Left forelimb (tissue), 1 donor: ENCODE measurements around the gene ACOX2.
"Not testable (repeated sequence)": the region's sequence is repeated elsewhere in the genome, so short reads cannot be mapped to it uniquely, and the experiment has no call there.

Source experiments
- DNase-seq: peaks from one replicate; pipeline ENCODE4 v3.0.0-alpha.2; 2018; ENCODE audit warnings: low spot score

The ACOX2 gene

GRCh38 chr3:58534592-58535494 is 2.1 kb downstream of the ACOX2 start:
- peak; percentile 38 for DNase-seq

- DNase-seq: no peak
These were observed 4.2 kb downstream of the ACOX2 start for GRCh38 chr3:58532794-58533220.

GRCh38 chr3:58531956-58532355 is 5.0 kb downstream of the ACOX2 start:
- no peak for DNase-seq

DNA sequence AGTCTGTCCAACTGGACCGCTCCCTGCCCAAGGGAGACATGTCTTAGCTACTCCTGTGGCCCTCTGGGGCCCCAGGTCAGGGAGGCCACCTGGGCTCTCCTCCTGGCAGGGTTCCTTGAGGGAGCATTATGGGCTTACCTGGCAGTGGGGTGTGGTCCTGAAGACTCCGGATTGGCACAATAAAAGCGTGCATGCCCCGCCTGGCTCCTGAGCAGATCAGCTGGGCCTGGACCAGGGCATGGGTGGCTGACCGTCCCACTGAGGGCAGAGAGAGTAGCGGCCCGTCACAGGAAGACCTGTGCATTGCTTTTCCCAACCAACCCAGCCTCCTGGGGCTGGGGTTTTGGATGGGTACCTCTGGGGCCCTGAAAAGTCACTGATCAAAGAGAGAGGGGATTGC is 5.4 kb downstream of the ACOX2 start:
- DNase-seq: no peak

DNA sequence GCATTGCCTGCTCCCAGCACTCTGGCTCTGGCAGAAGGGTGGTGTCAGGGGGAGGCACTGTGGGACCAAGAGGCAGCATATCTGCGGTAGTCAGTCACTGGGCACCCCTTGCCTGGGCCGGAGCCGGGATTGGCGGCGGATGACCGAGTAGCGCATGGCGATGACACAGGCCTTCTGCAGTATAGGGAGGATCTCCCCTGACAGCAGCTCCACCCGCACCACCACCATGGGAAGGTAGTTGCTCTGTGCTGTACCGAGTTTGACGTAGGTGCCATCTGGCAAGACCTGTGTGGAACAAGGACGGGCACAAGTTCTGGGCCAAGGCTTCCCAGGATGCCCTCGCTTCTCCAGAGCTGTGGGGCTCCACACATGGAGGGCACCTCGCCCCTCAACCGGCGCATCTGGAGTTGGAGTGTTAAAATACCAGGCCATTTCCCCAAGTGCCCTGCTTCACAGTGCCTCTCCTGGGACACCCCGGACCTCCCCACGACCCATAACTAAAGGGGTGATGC is 6.6 kb downstream of the ACOX2 start:
- no peak for DNase-seq

- DNase-seq: no peak
These were observed 7.3 kb downstream of the ACOX2 start for GRCh38 chr3:58529516-58530353.

DNA sequence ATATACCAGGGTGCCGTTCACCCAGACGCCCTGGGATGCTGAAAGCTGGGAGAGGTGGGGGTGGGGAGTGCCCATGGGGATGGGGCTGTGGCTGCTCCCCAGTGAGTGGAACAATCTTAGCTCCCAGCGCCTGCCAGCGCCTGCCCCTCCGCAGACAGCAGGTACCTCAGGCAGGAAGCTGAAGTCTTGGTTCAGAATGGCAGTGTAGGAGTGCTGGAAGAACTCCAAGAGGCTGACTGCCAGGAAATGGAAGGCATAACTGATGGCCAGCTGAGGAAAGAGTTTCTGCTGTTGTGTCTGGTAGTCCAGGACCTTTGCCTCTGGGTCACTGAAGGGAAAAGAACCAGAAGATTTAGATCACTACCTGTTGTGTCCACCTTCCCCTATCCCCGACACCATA is 8.4 kb downstream of the ACOX2 start:
- no peak for DNase-seq

- not testable (repeated sequence) for DNase-seq
These were observed 9.6 kb downstream of the ACOX2 start for GRCh38 chr3:58527440-58527839.

DNA sequence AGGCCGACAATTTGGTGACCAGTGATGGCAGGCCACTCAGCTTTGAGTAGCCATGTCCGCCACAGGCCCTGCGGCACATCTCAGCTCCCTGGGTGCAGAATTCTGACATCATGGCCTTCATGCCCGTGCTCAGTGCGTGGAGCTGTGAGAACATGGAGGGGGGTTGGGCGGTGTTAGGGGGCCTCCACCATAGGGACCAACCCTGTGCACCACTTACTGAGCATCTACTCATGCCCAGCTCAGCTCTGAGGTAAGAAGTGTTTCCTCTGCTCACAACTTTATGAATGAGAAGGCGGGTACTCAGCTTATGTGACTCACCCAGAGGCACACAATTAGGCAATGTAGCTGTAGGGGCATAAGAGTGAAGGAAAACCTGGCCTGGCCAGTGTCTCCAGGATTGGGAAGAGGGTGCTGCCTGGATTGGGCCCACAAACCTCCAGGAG is 10.5 kb downstream of the ACOX2 start:
- no peak for DNase-seq

GRCh38 chr3:58524326-58524888 is 12.6 kb downstream of the ACOX2 start:
- DNase-seq: no peak

- DNase-seq: no peak
These were observed 14.1 kb downstream of the ACOX2 start for GRCh38 chr3:58522759-58523425.

DNA sequence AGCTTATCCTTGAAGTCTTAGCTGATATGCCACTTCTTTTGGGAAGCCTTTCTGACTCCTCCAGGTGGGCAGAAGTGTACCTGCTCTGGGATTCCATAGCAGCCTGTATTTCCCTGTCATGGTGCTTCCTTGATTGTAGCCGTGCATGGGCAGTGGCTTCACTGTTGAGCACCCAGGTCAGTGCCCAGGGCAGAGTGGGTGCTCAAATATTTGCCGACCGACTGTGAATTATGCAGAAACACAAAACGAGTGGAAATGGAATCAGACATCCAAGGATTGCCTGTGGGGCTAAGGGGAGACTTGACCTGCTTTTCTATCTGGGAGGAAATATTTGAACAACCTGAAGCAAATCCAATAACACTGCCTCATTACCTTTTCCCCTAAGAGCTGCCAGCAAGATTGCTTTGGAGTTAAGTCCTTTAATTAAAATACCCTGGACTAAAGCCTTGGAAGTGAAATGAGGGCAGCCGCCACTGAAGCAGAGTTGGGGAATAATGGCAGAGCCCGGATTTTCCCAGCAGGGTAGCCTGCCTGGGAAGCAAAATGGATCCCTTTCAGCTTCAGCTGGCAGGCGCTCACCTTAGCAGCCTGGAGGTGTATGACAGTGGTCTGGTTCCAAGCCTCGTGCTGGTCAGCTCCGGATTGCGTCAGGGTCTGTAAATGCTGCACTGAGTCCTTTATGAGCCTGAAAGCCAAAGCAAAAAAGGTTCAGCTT is 14.9 kb downstream of the ACOX2 start:
- no peak for DNase-seq

GRCh38 chr3:58521336-58521670 is 15.7 kb downstream of the ACOX2 start:
- DNase-seq: no peak

DNA sequence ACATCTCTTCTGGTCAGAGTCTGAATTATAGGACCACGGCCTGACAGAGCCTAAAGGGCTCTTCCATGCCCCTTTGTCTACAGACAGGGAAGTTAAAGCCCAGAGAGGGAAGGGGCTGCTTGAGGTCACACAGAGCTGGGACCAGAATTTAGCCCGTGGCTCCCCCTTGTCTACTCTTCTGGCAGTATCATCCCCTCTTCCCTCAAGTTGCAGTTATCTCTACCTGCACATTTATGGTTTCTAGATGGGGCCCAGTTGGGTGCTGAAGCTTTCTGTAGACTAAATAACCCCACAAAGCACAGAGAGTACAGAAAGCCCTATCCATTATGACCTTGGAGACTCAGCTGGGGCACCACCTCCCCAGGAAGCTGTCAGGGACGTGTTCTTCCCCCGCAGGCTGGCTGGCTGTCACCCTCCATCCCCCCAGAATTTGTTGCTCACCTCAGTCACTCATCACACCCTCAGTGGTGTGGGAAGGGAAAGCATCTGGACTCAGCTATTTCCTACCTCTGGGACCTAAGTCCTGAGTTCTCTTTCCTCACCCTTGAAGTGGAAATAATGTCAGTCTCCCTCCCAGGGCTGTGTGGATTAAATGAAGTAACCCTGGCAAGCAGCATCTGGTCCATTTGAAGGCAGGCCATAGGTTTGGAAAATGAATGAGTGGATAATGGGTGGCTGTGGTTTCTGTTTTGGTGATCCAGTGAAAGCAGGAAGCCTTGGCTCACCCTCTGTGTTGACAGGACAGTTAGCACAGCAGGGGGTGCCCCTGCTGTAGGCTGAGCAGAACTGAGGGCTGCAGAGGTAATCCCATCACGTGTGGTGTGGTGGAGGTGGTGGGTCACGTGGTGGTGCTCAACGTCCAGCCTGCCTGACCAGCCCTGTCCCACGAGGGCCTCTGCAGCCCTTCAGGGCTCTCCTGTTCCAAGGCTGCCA is 16.3 kb downstream of the ACOX2 start:
- no peak for DNase-seq

DNA sequence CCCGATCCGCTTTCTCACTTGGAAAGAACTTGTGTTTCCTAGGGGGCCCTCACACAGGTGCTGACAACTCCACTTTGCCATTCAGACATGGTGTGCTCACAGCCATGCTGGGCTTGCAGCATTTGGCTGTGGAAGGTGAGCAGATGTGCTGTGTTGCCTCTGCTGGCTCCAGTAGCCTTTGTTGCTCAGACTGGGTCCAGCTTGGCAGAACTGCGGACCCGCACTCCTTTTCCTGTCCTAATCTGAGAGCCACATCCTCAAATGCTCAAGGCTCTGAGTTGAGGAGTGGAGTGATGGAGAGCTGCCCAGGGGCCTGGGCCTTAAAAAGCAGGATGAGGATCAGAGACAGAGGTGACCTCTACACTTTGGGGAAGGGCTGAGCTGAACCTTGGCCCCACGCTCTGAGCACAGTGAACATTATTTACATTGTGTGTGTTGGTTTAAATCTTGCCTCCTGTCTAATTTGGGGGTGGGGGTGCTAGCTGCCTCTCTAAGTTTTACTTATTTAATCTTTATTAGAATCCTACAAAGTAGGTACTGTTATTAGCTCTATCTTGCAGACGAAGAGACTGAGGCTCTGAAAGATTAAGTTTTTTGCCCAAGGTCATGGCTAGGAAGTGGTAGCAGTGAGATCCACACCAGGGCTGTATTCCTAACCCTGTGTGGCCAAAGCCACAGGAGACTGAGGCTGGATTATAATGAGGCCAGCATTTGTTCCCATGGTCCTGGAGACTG is 17.2 kb downstream of the ACOX2 start:
- DNase-seq: no peak

GRCh38 chr3:58518291-58518789 is 18.6 kb downstream of the ACOX2 start:
- DNase-seq: no peak

DNA sequence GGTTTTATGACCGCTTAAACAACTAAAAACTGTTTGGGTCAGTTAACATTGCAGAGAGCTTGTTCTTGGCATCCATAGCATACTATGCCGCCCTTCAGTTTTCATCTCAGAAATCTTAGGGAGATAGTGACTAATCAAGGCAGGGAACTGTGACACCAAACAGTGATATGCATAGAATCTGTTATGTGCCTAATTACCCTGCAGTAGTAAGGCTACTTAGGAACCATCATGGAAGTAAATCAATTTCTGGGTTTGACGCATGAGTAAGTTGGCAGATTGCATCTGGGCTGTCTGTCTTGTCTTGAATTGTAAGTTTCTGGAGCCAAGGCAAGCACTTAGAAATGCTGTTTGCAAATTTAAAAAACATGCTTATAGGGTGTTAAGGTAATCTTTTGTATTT is 22.6 kb downstream of the ACOX2 start:
- DNase-seq: no peak

DNA sequence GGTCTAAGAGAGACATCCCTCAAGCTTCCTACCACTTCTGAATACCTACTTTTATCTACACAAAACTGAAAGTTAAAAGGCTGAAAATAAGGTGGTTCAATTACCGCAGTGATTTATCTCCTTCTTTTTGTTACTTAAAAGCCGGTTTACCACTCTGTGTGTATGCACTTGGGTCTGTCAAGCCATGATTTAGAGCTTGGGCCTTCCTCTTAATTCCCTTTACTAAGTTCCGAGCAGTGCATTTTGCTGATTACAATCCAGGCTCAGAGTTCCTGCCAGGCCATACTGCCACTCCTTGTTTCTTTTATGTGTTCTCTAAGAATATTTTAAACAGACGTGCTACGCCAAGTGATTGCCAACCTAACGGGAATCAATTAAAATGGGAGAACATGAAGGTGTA is 28.6 kb downstream of the ACOX2 start:
- no peak for DNase-seq

- DNase-seq: no peak
These were observed 29.5 kb downstream of the ACOX2 start for GRCh38 chr3:58507356-58508078.
